NCI-H510A (cell line): Measurements from ENCODE around the gene RBM17.
"Not testable (repeated sequence)": the region's sequence is repeated elsewhere in the genome, so short reads cannot be mapped to it uniquely, and the experiment has no call there.

Source experiments
- DNase-seq: peaks from one replicate; lab custom pipeline; 2025; lab: John Stamatoyannopoulos, UW

Gene RBM17

DNA sequence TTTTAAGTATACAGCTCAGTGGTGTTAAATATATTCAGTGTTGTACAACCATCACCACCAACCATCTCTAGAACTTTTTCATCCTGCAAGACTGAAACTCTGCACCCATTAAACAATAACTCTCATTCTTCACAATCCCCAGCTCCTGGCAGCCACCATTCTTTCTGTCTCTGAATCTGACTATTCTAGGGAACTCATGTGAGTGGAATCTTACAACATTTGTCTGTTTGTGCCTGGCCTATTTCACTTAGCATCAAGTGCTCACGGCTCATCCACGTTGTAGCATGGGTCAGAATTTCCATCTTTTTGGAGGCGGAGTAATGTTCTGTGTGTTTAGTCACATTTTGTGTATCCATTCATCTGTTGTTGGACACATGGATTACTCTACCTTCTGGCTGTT lies 73.1 kb downstream of the RBM17 start:
- no peak for DNase-seq

GRCh38 chr10:6162589-6163356 lies 73.9 kb downstream of the RBM17 start:
- DNase-seq: no peak

GRCh38 chr10:6163364-6164270 lies 74.8 kb downstream of the RBM17 start:
- DNase-seq: no peak

DNA sequence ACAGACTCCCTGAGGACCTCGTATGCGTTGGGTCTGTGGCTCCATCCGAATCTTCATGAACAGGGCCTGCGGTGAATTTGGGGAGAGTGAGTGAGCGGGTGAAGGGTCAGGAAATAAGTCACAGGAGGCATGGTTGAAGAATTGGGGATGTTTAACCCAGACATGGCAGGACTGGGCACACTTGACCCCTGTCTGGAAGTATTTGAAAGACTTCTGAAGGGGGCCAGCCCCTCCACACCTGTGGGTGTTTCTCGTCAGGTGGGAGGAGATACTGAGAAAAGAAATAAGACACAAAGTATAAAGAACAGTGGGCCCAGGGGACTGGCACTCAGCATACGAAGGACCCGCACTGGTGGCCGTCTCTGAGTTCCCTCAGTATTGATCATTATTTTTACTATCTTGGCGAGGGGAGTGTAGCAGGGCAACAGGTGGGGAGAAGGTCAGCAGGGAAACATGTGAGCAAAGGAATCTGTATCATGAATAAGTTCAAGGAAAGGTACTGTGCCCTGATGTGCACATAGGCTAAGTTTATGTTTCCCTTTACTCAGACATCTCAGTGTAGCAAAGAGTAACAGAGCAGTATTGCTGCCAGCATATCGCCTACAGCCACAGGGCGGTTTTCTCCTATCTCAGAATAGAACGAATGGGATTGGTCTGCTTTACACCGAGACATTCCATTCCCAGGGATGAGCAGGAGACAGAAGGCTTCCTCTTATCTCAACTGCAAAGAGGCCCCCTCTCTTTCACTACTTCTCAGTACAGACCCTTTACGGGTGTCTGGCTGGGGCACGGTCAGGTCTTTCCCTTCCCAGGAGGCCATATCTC lies 75.6 kb downstream of the RBM17 start:
- no peak for DNase-seq

DNA sequence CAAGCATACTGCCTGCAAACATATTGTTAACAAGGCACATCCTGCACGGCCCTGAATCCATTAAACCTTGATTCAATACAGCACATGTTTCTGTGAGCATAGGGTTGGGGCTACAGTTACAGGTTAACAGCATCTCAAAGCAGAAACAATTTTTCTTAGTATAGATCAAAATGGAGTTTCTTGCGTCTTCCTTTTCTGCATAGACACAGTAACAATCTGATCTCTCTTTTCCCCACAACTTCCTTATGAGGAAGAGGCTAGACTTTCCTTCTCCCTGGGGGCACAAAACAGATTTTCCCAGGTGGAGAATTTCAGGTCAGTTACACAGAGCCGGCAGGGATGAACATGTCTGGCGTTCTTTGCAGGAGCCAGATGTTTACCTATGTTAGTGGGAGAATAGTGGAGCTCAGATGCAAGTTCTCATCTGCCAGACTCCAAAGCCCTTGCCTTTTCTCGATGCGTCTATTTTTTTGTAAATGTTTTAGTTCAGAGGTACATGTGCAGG lies 76.4 kb downstream of the RBM17 start:
- no peak for DNase-seq

- not testable (repeated sequence) for DNase-seq
Measured at GRCh38 chr10:6165933-6166332, 77.1 kb downstream of the RBM17 start.
